HG03571 (cell line): Measurements from ENCODE around the gene FRZB.
"Not testable (repeated sequence)": the region's sequence is repeated elsewhere in the genome, so short reads cannot be mapped to it uniquely, and the experiment has no call there.

ENCODE experiments used
- ATAC-seq: cut with Tn5 transposase; IDR thresholded peaks from one replicate; pipeline ENCODE4 v1.9.1; 2021; ENCODE audit not compliant: unreplicated experiment

Gene FRZB

GRCh38 chr2:182866461-182867406 is at the start of gene FRZB:
TSS of gene FRZB (minus strand) at chr2:182866637. CDS start at chr2:182866552, 85 bp downstream.
- no peak for ATAC-seq

- ATAC-seq = no peak
Observed at GRCh38 chr2:182915369-182916326, 49.2 kb upstream of the FRZB start.

- ATAC-seq = no peak
Observed at GRCh38 chr2:182914852-182915251, 48.4 kb upstream of the FRZB start.

- no peak for ATAC-seq
Observed at GRCh38 chr2:182913064-182913463, 46.6 kb upstream of the FRZB start.

GRCh38 chr2:182912518-182912915 is 46.1 kb upstream of the FRZB start:
- no peak for ATAC-seq

- no peak for ATAC-seq
Observed at GRCh38 chr2:182911813-182912517, 45.5 kb upstream of the FRZB start.

- no peak for ATAC-seq
Observed at GRCh38 chr2:182910965-182911364, 44.5 kb upstream of the FRZB start.

GRCh38 chr2:182907081-182907830 is 40.8 kb upstream of the FRZB start:
- no peak for ATAC-seq

- ATAC-seq = no peak
Observed at GRCh38 chr2:182906454-182906853, 40.0 kb upstream of the FRZB start.

- no peak for ATAC-seq
Observed at GRCh38 chr2:182904844-182905243, 38.4 kb upstream of the FRZB start.

GRCh38 chr2:182903566-182903965 is 37.1 kb upstream of the FRZB start:
- no peak for ATAC-seq

- ATAC-seq = no peak
Observed at GRCh38 chr2:182901748-182902147, 35.3 kb upstream of the FRZB start.

- no peak for ATAC-seq
Observed at GRCh38 chr2:182898718-182899117, 32.3 kb upstream of the FRZB start.

- no peak for ATAC-seq
Observed at GRCh38 chr2:182897137-182897536, 30.7 kb upstream of the FRZB start.

GRCh38 chr2:182895798-182896197 is 29.4 kb upstream of the FRZB start:
- no peak for ATAC-seq

GRCh38 chr2:182895169-182895568 is 28.7 kb upstream of the FRZB start:
- ATAC-seq = no peak

GRCh38 chr2:182894174-182894573 is 27.7 kb upstream of the FRZB start:
- ATAC-seq = no peak

GRCh38 chr2:182893666-182894065 is 27.2 kb upstream of the FRZB start:
- no peak for ATAC-seq

GRCh38 chr2:182893035-182893434 is 26.6 kb upstream of the FRZB start:
- ATAC-seq = not testable (repeated sequence)

GRCh38 chr2:182891611-182892010 is 25.2 kb upstream of the FRZB start:
- no peak for ATAC-seq
